H9 (cell line): Measurements from ENCODE around the gene CETP. TPM values are rescaled to one million over a fixed set of nuclear protein-coding genes. Genes with fewer than 3 reads are reported as not detected.

Experiments used
- DNase-seq: peaks from one replicate; pipeline ENCODE4 v3.0.0-alpha.2; 2017
- H2AFZ ChIP-seq: one replicate; pipeline ENCODE4 v1.6.1; 2013; ENCODE audit warnings: mild to moderate bottlenecking, low read length, control low read depth, moderate library complexity
- H2AK5ac ChIP-seq: 2 replicates; pipeline ENCODE4 v1.6.1; 2013; ENCODE audit warnings: low read length, control low read depth, mixed read lengths; ENCODE audit not compliant: insufficient read length
- H2BK120ac ChIP-seq: one replicate; pipeline ENCODE4 v1.6.1; 2013; ENCODE audit warnings: low read depth, mild to moderate bottlenecking, low read length, control low read depth, inconsistent platforms; ENCODE audit not compliant: poor library complexity, severe bottlenecking
- H2BK12ac ChIP-seq: 2 replicates; pipeline ENCODE4 v1.6.1; 2013; ENCODE audit warnings: low read length, control low read depth, mixed read lengths, low read depth; ENCODE audit not compliant: insufficient read length
- H2BK15ac ChIP-seq: 2 replicates; pipeline ENCODE4 v1.6.1; 2013; ENCODE audit warnings: low read depth, low read length, control low read depth
- H2BK20ac ChIP-seq: one replicate; pipeline ENCODE4 v1.6.1; 2013; ENCODE audit warnings: low read depth, mild to moderate bottlenecking, low read length, control low read depth, inconsistent platforms; ENCODE audit not compliant: poor library complexity, severe bottlenecking
- H2BK5ac ChIP-seq: 2 replicates; pipeline ENCODE4 v1.6.1; 2013; ENCODE audit warnings: low read length, control low read depth, mixed read lengths; ENCODE audit not compliant: insufficient read length
- H3K14ac ChIP-seq: 2 replicates; pipeline ENCODE4 v1.6.1; 2013; ENCODE audit warnings: low read length, control low read depth; ENCODE audit not compliant: insufficient read depth
- H3K18ac ChIP-seq: 2 replicates; pipeline ENCODE4 v1.6.1; 2013; ENCODE audit warnings: low read depth, mild to moderate bottlenecking, mixed read lengths, low read length, control low read depth; ENCODE audit not compliant: insufficient read length
- H3K23ac ChIP-seq: 2 replicates; pipeline ENCODE4 v1.6.1; 2013; ENCODE audit warnings: low read length, control low read depth, mixed read lengths, low read depth; ENCODE audit not compliant: insufficient read length
- H3K23me2 ChIP-seq: 2 replicates; pipeline ENCODE4 v1.6.1; 2013; ENCODE audit warnings: low read depth, mild to moderate bottlenecking, mixed read lengths, low read length, control low read depth; ENCODE audit not compliant: insufficient read length, poor library complexity, severe bottlenecking
- H3K27ac ChIP-seq: 2 replicates; pipeline ENCODE4 v1.5.1; 2013; ENCODE audit warnings: low read length, control low read depth, mixed read lengths, low read depth; ENCODE audit not compliant: insufficient read length
- H3K27me3 ChIP-seq: 2 replicates; pipeline ENCODE4 v1.6.1; 2013; ENCODE audit warnings: low read length, control low read depth, inconsistent platforms; ENCODE audit not compliant: insufficient read depth
- H3K4ac ChIP-seq: 2 replicates; pipeline ENCODE4 v1.6.1; 2013; ENCODE audit warnings: low read depth, mild to moderate bottlenecking, control low read depth, inconsistent platforms, low read length, moderate library complexity
- H3K4me1 ChIP-seq: 2 replicates; pipeline ENCODE4 v1.6.1; 2013; ENCODE audit warnings: low read length, control low read depth, inconsistent platforms; ENCODE audit not compliant: insufficient read depth
- H3K4me2 ChIP-seq: 2 replicates; pipeline ENCODE4 v1.6.1; 2013; ENCODE audit warnings: low read length, control low read depth, mixed read lengths; ENCODE audit not compliant: insufficient read length, insufficient read depth
- H3K56ac ChIP-seq: 2 replicates; pipeline ENCODE4 v1.6.1; 2013; ENCODE audit warnings: low read depth, mild to moderate bottlenecking, mixed read lengths, low read length, control low read depth; ENCODE audit not compliant: insufficient read length
- H3K79me1 ChIP-seq: 2 replicates; pipeline ENCODE4 v1.6.1; 2013; ENCODE audit warnings: low read depth, mild to moderate bottlenecking, moderate library complexity, low read length, control low read depth, inconsistent platforms; ENCODE audit not compliant: insufficient read depth, poor library complexity, severe bottlenecking
- H3K79me2 ChIP-seq: 2 replicates; pipeline ENCODE4 v1.6.1; 2013; ENCODE audit warnings: low read length, control low read depth, inconsistent platforms; ENCODE audit not compliant: insufficient read depth
- H3K9ac ChIP-seq: 2 replicates; pipeline ENCODE4 v1.6.1; 2013; ENCODE audit warnings: low read length, control low read depth, mixed read lengths; ENCODE audit not compliant: insufficient read length; ENCODE audit errors: extremely low read depth
- H3K9me3 ChIP-seq: one replicate; pipeline ENCODE4 v1.6.1; 2013; ENCODE audit warnings: low read depth, low read length, inconsistent platforms; ENCODE audit not compliant: control insufficient read depth
- H3T11ph ChIP-seq: one replicate; pipeline ENCODE4 v1.6.1; 2013; ENCODE audit warnings: mild to moderate bottlenecking, low read length, control low read depth, inconsistent platforms
- H4K20me1 ChIP-seq: one replicate; pipeline ENCODE4 v1.6.1; 2013; ENCODE audit not compliant: control insufficient read depth, insufficient read length, insufficient read depth
- H4K5ac ChIP-seq: 2 replicates; pipeline ENCODE4 v1.6.1; 2013; ENCODE audit warnings: low read depth, mild to moderate bottlenecking, mixed read lengths, low read length, control low read depth; ENCODE audit not compliant: insufficient read length
- H4K8ac ChIP-seq: replicated peaks from 2 replicates; pipeline ENCODE4 v1.6.1; 2013; ENCODE audit warnings: low read length, control low read depth, mixed read lengths, low read depth; ENCODE audit not compliant: insufficient read length
- H4K91ac ChIP-seq: 2 replicates; pipeline ENCODE4 v1.6.1; 2013; ENCODE audit warnings: low read depth, mild to moderate bottlenecking, moderate library complexity, mixed read lengths, low read length, control low read depth; ENCODE audit not compliant: insufficient read length
- H3K27ac Mint-ChIP-seq, 3 experiments: 2 replicates in 2 of 3; 3 replicates in 1 of 3; pipeline ENCODE4 v1.8.0; 2020 to 2021; ENCODE audit warnings: mixed read lengths in 3 of 3, mild to moderate bottlenecking in 1 of 3, moderate library complexity in 1 of 3
- H3K27me3 Mint-ChIP-seq: 2 replicates; pipeline ENCODE4 v1.8.0; 2021; ENCODE audit warnings: low read depth, mild to moderate bottlenecking, moderate library complexity, mixed read lengths
- H3K36me3 Mint-ChIP-seq, 3 experiments: 2 replicates in 2 of 3; 3 replicates in 1 of 3; pipeline ENCODE4 v1.8.0; 2020 to 2021; ENCODE audit warnings: low read depth in 3 of 3, mixed read lengths in 3 of 3; ENCODE audit not compliant: insufficient read depth in 1 of 3
- H3K4me1 Mint-ChIP-seq, 2 experiments: 2 replicates each; pipeline ENCODE4 v1.8.0; 2020; ENCODE audit warnings: mixed read lengths in 2 of 2
- H3K4me3 Mint-ChIP-seq, 2 experiments: 2 replicates in 1 of 2; 3 replicates in 1 of 2; pipeline ENCODE4 v1.8.0; 2020 to 2021; ENCODE audit warnings: mild to moderate bottlenecking in 2 of 2, mixed read lengths in 2 of 2, moderate library complexity in 1 of 2
- H3K9me3 Mint-ChIP-seq, 2 experiments: 2 replicates in 1 of 2; 3 replicates in 1 of 2; pipeline ENCODE4 v1.8.0; 2020; ENCODE audit warnings: mild to moderate bottlenecking in 2 of 2, mixed read lengths in 2 of 2, moderate library complexity in 1 of 2
- WGBS: extraction: QIAGEN DNeasy Blood & Tissue Kit; methylation state at CpG from one replicate; pipeline ENCODE4 v1.1.7; 2013; ENCODE audit warnings: missing lambda C conversion rate, low lambda C conversion rate, mixed read lengths; ENCODE audit not compliant: insufficient read length; ENCODE audit errors: extremely low coverage; 5-methylcytosine and 5-hydroxymethylcytosine counted together
- total RNA-seq: library from RNA; stranded (reverse); gene quantifications from 2 replicates; pipeline ENCODE4 v1.2.1, GENCODE V29; 2021
- TF ChIP-seq, protein P1 (sequence below): fragments of 200-600 bp; sonication (generic); conservative IDR thresholded peaks from 3 replicates; pipeline ENCODE4 v1.8.0; 2021; ENCODE audit warnings: antibody characterized with exemption, mild to moderate bottlenecking

CETP gene
- total RNA-seq, 1 experiment from 2014 or later: not detected

DNA sequence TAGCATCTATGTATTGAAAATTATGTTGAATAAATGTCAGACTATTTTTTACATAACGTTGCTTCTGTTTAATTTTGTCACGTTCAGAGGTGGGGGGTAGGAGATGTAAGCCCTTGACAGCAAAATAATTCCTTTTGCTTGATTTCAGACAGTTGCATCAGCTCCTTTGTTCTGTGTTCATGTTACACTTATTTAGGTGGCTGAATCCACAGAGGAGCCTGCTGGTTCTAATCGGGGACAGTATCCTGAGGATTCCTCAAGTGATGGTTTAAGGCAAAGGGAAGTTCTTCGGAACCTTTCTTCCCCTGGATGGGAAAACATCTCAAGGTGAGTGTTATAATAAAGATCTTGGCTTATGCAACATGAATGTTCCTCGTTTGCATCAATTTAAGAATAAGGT, 25.3 kb upstream of the CETP start:
- Histone ChIP-seq H4K8ac (no peak overlapping the region), H3K23ac (no peak overlapping the region), H2AFZ (no peak overlapping the region), H3K9ac (no peak overlapping the region), H3K27me3 (no peaks in the 10 kb centered on the region), H3K27ac (no peak overlapping the region), H3K23me2 (peaks cover 9% of the 10 kb centered on the region), H2BK5ac (no peak overlapping the region), H2BK120ac (no peak overlapping the region), H2AK5ac (no peak overlapping the region), H3K9me3 (no peaks in the 10 kb centered on the region), H4K20me1 (no peaks in the 10 kb centered on the region), H3K4me2 (no peak overlapping the region), H3K18ac (no peak overlapping the region), H2BK20ac (no peak overlapping the region), H3K79me1 (peaks cover 2% of the 10 kb centered on the region), H3K4ac (no peak overlapping the region), H3K79me2 (peaks cover 9% of the 10 kb centered on the region; the same call in 1 of the 2 replicates), H3K56ac (no peak overlapping the region), H4K5ac (no peak overlapping the region), H2BK15ac (no peak overlapping the region), H3K14ac (no peak overlapping the region), H3T11ph (no peak overlapping the region), H4K91ac (no peak overlapping the region), H3K4me1 (no peaks in the 10 kb centered on the region), H2BK12ac (no peak overlapping the region)
- TF ChIP-seq, protein P1, sequence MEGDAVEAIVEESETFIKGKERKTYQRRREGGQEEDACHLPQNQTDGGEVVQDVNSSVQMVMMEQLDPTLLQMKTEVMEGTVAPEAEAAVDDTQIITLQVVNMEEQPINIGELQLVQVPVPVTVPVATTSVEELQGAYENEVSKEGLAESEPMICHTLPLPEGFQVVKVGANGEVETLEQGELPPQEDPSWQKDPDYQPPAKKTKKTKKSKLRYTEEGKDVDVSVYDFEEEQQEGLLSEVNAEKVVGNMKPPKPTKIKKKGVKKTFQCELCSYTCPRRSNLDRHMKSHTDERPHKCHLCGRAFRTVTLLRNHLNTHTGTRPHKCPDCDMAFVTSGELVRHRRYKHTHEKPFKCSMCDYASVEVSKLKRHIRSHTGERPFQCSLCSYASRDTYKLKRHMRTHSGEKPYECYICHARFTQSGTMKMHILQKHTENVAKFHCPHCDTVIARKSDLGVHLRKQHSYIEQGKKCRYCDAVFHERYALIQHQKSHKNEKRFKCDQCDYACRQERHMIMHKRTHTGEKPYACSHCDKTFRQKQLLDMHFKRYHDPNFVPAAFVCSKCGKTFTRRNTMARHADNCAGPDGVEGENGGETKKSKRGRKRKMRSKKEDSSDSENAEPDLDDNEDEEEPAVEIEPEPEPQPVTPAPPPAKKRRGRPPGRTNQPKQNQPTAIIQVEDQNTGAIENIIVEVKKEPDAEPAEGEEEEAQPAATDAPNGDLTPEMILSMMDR: no peak
- peaks cover 11 to 12% of the 10 kb centered on the region in 2 experiments; a peak in 3 of 4 replicates for H3K4me1 Mint-ChIP-seq
- DNase-seq: no peak
- no CpG with 5 or more reads among the region's 5 CpGs for WGBS
- H3K27me3 Mint-ChIP-seq: no peaks in the 10 kb centered on the region
- H3K4me3 Mint-ChIP-seq: no peak overlapping the region
- peaks cover 42 to 71% (median 64%) of the 10 kb centered on the region in 3 experiments for H3K36me3 Mint-ChIP-seq
- no peak overlapping the region; a peak in 1 of 7 replicates for H3K27ac Mint-ChIP-seq
- H3K9me3 Mint-ChIP-seq: no peaks in the 10 kb centered on the region
